Fibroblast of villous mesenchyme (primary cell): ENCODE measurements around the gene ATRNL1. TPM values are rescaled to one million over a fixed set of nuclear protein-coding genes. Genes with fewer than 3 reads are reported as not detected.

ENCODE experiments used
- DNase-seq: peaks from one replicate; pipeline ENCODE4 v3.0.0-alpha.2; 2010; ENCODE audit warnings: low read depth
- H3K4me3 ChIP-seq: 2 replicates; pipeline ENCODE4 v1.5.1; 2011; ENCODE audit warnings: low read depth, mild to moderate bottlenecking, low read length
- total RNA-seq: library from RNA; depleted of rRNA; stranded (reverse); fragments of >200 nt; gene quantifications from 2 replicates; pipeline ENCODE4 v1.2.3, GENCODE V29; 2012
- TF ChIP-seq, protein P1 (sequence below): IDR thresholded peaks from 2 replicates; pipeline ENCODE4 v1.5.1; 2012; ENCODE audit warnings: low read depth, mild to moderate bottlenecking, low read length; ENCODE audit not compliant: insufficient read depth

The ATRNL1 gene
- total RNA-seq, 1 donor: 13.0 TPM

DNA sequence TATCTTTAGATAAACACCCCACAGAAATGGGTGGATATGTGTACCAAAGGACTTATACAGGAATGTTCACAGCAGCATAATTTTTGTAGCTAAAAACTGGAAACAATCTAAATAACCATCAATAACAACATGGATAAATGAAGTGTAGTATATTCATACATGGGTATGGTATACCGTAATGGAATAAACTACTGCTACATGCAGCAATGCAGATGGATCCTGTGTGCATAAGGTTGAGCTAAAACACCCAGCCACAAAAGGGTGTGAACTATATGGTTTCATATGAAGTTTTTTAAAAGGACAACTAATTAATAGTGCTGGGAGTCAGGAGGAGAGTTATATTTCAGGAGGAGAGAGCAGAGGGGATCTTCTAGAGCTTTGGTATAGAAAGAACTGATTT lies 790.2 kb downstream of the ATRNL1 start:
- no peak overlapping the region for H3K4me3 ChIP-seq
- TF ChIP-seq, protein P1, sequence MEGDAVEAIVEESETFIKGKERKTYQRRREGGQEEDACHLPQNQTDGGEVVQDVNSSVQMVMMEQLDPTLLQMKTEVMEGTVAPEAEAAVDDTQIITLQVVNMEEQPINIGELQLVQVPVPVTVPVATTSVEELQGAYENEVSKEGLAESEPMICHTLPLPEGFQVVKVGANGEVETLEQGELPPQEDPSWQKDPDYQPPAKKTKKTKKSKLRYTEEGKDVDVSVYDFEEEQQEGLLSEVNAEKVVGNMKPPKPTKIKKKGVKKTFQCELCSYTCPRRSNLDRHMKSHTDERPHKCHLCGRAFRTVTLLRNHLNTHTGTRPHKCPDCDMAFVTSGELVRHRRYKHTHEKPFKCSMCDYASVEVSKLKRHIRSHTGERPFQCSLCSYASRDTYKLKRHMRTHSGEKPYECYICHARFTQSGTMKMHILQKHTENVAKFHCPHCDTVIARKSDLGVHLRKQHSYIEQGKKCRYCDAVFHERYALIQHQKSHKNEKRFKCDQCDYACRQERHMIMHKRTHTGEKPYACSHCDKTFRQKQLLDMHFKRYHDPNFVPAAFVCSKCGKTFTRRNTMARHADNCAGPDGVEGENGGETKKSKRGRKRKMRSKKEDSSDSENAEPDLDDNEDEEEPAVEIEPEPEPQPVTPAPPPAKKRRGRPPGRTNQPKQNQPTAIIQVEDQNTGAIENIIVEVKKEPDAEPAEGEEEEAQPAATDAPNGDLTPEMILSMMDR: no peak
- DNase-seq: no peak

DNA sequence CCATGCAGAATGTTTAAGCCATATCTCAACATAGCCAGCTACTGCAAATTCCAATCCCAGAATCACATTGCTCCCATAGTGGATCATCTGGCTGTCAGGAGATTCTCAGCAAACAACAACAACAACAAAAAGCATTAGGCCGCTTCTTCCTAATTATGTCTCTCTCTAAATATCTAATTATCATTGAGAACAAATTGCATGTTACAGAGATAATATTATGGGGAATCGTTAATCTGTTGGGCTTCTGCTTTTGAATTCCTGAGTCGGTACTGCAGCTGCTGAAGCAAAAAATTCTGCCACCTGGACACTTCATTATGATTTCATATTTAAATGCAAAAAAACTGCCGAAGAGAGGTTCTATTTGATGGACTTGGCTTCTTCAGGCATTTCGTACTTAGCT lies 791.2 kb downstream of the ATRNL1 start:
- H3K4me3 ChIP-seq: no peak overlapping the region
- TF ChIP-seq, protein P1: no peak
- no peak for DNase-seq

DNA sequence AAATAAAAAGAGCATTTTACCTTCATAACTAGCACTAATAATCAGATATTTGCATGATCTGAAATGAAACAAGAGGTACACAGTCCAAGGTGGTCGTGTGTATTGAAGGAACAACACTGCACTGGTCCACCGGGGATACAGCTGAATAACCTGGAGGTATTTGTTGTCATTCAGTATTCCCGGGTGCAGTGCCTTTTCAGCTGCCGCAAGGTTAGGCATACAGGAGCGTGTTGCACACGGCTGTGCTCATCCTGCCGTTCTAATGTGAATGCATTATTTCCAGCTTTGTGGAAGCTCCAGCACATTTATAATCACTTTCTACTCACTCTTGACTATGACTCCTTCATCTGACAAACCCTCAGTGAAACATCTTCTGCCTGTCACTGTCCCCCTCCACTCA lies 802.0 kb downstream of the ATRNL1 start:
- no peak overlapping the region for H3K4me3 ChIP-seq
- TF ChIP-seq, protein P1: no peak
- DNase-seq: no peak

DNA sequence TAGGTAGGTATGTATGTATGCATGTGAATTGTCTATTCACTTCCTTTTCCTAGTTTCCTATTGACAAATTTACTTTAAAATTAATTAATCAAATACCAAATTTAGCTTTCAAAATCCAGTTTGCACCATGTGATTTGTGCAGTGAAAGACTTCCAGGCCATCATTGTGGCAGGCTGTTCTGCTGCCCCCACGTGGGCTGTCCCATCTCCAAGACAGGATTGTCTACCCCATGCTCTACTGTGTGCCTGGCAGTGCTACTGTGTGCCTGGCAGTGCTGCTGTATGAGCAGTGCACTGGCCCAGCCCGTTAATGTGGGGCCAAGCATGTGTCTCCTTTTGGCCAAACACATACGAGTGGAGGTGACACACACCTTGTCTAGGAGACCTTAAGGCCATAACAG lies 805.1 kb downstream of the ATRNL1 start:
- no peak overlapping the region for H3K4me3 ChIP-seq
- TF ChIP-seq, protein P1: no peak
- no peak for DNase-seq

DNA sequence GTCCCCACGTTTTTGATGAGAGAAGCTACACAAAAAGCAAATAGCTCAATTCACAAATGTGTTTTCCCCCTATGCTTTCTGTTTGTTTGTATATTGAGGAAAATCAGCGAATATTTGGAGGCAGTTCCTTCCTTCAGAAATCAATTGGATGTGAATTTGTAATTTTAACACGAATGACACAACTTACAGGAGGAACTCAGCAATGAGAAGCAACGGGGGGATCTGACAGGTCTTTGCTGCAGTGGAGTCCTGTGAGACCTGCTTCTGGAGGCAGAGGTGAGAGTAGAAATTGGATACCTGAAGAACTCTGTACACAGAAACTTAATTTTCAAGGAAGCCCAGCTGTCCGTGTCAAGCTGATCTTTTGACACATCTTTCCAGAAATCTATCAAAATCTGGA lies 809.4 kb downstream of the ATRNL1 start:
- DNase-seq: no peak
- TF ChIP-seq, protein P1: no peak
- no peak overlapping the region for H3K4me3 ChIP-seq

DNA sequence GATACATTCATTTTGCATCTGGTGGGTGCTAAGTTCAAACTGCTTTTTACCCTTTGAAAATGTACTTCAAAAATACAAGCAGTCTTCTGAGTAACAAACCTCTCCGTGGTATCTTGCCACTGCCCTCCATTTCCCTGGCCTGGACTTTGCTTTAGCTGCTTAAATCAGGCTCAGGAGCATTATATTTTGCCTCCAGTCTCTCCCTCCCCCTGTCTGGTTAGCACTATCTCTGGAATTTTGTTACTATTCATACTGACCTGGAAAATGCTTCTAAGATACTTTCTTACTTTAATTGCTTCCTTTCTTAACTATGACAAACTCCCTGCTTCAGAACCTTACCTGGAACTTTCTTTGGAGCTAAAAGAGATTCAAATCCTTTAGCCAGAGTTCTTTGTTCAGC lies 810.0 kb downstream of the ATRNL1 start:
- DNase-seq: no peak
- TF ChIP-seq, protein P1: no peak
- no peak overlapping the region for H3K4me3 ChIP-seq

DNA sequence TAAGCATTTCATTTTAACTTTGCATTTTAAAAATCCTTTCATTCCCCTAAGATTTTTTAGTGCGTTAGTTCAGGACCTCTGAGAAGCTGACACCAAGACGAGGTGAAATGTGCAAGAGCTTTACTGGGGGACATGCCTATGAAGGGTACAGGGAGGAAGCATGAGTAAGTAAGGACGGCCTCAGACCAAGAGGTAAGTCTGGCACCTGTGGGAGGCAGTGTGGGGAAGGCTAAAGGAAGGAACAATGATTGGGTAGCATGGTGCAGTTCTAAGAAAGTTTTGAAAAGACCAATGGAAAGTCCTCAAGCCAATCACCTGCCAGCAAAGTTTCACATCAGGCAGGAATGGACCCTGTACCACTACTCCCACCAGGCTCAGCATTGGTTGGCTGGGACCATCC lies 810.7 kb downstream of the ATRNL1 start:
- no peak for DNase-seq
- no peak overlapping the region for H3K4me3 ChIP-seq
- TF ChIP-seq, protein P1: no peak
